ENCODE results near the gene ASCC3.
"Not testable (repeated sequence)": the region's sequence is repeated elsewhere in the genome, so short reads cannot be mapped to it uniquely, and the experiment has no call there.

The ASCC3 gene

DNA sequence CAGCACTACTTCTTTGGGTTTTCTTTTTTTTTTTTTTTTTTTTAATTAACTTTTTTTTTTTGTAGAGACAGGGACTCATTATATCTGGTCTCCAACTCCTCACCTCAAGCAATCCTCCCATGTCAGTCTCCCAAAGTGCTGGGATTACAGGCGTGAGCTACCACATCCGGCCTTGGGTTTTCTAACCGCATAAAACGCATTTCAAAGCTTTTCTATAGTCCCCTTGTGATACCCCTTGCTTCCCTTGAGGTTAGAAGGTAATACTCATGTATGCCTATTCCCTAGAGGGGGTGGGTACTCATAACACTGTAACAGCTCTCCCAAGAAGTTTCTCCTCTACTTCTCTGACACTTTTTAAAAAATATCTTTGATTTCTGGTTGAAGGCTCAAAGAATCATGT is 23.9 kb upstream of the ASCC3 start:
- 68 to 75% methylated on average over 4 of the region's 4 CpGs for WGBS, 2 experiments
- Histone ChIP-seq H3K4me1 (ENCODE audit: control insufficient read depth, insufficient read depth, low read length) (no peaks in the 10 kb centered on the region), H3K4me3 (ENCODE audit: insufficient read depth, low read depth, low read length) (no peak overlapping the region), H3K27me3 (ENCODE audit: control insufficient read depth, insufficient read depth, low read length, poor library complexity, severe bottlenecking) (no peaks in the 10 kb centered on the region), H3K36me3 (ENCODE audit: control insufficient read depth, insufficient read depth, low read length) (no peaks in the 10 kb centered on the region), H3K27ac (ENCODE audit: insufficient read depth, low read depth, low read length, poor library complexity, severe bottlenecking) (no peak overlapping the region), H3K9me3 (ENCODE audit: control insufficient read depth, low read length) (no peaks in the 10 kb centered on the region)

DNA sequence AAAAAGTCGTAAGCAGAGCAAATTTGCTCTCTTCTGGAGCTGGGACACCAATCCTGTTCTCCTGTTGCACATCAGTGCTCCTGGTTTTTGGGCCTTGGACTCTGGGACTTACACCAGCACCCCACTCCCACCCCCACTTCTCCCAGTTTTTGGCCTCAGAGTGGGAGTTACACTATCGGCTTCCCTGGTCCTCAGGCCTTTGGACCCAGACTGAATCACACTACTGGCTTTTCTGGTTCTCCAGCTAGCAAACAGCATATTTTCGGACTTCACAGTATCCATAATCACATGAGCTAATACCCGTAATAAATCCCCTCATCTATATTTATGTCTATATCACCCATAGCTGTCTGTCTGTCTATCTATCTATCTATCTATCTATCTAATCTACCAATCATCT is 23.2 kb upstream of the ASCC3 start:
- no peaks in the 10 kb centered on the region for H3K27me3 ChIP-seq (ENCODE audit: control insufficient read depth, insufficient read depth, low read length, poor library complexity, severe bottlenecking)
- no peak overlapping the region for H3K4me3 ChIP-seq (ENCODE audit: insufficient read depth, low read depth, low read length)
- H3K9me3 ChIP-seq (ENCODE audit: control insufficient read depth, low read length): no peaks in the 10 kb centered on the region
- no peak overlapping the region for H3K27ac ChIP-seq (ENCODE audit: insufficient read depth, low read depth, low read length, poor library complexity, severe bottlenecking)
- no peaks in the 10 kb centered on the region for H3K4me1 ChIP-seq (ENCODE audit: control insufficient read depth, insufficient read depth, low read length)
- no peaks in the 10 kb centered on the region for H3K36me3 ChIP-seq (ENCODE audit: control insufficient read depth, insufficient read depth, low read length)
- WGBS, 2 experiments: 91 to 92% methylated on average over 4 of the region's 4 CpGs

DNA sequence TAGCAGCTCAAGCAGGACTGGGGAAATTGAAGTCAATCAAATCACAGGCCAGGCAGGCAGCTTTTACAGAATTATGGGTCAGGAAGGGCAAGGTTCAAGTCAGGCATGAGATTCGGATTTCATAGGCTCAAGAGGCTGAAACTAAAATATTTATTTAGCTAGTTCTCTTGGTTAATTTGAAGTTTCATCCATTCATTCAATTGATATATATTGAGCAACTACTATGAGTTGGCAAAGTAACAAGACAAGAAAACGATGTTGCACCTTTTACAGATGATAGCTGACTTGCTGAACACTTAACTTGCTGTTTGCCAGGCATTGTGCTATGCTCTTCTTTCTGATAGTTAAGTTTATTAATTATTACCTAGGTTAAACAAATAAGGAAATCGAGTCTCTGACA is 20.5 kb upstream of the ASCC3 start:
- H3K4me3 ChIP-seq (ENCODE audit: insufficient read depth, low read depth, low read length): no peak overlapping the region
- H3K27ac ChIP-seq (ENCODE audit: insufficient read depth, low read depth, low read length, poor library complexity, severe bottlenecking): no peak overlapping the region
- H3K4me1 ChIP-seq (ENCODE audit: control insufficient read depth, insufficient read depth, low read length): no peaks in the 10 kb centered on the region
- no peaks in the 10 kb centered on the region for H3K27me3 ChIP-seq (ENCODE audit: control insufficient read depth, insufficient read depth, low read length, poor library complexity, severe bottlenecking)
- no peaks in the 10 kb centered on the region for H3K36me3 ChIP-seq (ENCODE audit: control insufficient read depth, insufficient read depth, low read length)
- 92 to 96% methylated on average over 2 to 3 of the region's 3 CpGs for WGBS, 2 experiments
- H3K9me3 ChIP-seq (ENCODE audit: control insufficient read depth, low read length): no peaks in the 10 kb centered on the region

DNA sequence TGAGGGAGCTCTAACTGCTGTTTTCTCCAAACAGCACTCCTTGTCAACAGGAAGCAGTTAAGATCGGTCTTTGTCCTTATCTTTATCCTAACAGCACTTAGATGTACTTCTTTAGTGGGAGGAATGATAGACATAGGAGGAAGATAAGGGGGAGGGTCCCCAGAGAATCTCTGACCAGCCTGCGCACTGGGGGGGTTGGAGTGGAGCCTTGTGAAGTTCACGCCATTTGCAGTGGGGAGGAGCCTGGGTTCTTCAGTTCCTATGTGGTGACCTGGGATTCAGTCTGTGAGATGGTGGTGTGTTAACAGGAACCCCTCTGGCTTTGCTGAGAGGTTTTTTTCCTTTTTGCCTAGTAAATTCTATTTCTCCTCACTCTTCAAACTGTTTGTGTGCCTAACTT is 18.1 kb upstream of the ASCC3 start:
- no peak overlapping the region for H3K27ac ChIP-seq (ENCODE audit: insufficient read depth, low read depth, low read length, poor library complexity, severe bottlenecking)
- WGBS, 2 experiments: 96 to 98% methylated on average over 2 to 3 of the region's 3 CpGs
- no peaks in the 10 kb centered on the region for H3K36me3 ChIP-seq (ENCODE audit: control insufficient read depth, insufficient read depth, low read length)
- no peaks in the 10 kb centered on the region for H3K9me3 ChIP-seq (ENCODE audit: control insufficient read depth, low read length)
- no peaks in the 10 kb centered on the region for H3K27me3 ChIP-seq (ENCODE audit: control insufficient read depth, insufficient read depth, low read length, poor library complexity, severe bottlenecking)
- H3K4me3 ChIP-seq (ENCODE audit: insufficient read depth, low read depth, low read length): no peak overlapping the region
- H3K4me1 ChIP-seq (ENCODE audit: control insufficient read depth, insufficient read depth, low read length): no peaks in the 10 kb centered on the region

DNA sequence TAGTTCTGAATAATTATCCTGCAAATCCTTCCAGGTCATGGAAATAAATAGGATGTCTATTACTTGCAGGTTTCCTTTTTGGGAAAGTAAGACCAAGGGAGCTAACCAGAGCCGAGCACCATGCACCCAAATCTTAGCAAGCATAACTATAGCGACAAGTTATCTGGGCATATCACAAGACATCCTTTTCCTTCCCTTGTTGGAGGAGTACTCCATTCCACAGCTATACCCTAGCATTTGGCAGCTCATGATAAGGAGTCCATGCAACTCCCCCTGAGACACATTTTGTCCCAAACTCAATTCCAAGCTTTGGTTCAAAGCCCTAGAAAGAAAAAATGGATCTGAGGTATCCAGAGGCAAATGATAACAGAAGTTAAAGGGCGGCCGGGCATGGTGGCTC is 16.5 kb upstream of the ASCC3 start:
- WGBS, 2 experiments: 95% methylated on average over 4 of the region's 4 CpGs
- Histone ChIP-seq H3K9me3 (ENCODE audit: control insufficient read depth, low read length) (no peaks in the 10 kb centered on the region), H3K4me3 (ENCODE audit: insufficient read depth, low read depth, low read length) (no peak overlapping the region), H3K4me1 (ENCODE audit: control insufficient read depth, insufficient read depth, low read length) (no peaks in the 10 kb centered on the region), H3K36me3 (ENCODE audit: control insufficient read depth, insufficient read depth, low read length) (no peaks in the 10 kb centered on the region), H3K27me3 (ENCODE audit: control insufficient read depth, insufficient read depth, low read length, poor library complexity, severe bottlenecking) (no peaks in the 10 kb centered on the region), H3K27ac (ENCODE audit: insufficient read depth, low read depth, low read length, poor library complexity, severe bottlenecking) (no peak overlapping the region)

DNA sequence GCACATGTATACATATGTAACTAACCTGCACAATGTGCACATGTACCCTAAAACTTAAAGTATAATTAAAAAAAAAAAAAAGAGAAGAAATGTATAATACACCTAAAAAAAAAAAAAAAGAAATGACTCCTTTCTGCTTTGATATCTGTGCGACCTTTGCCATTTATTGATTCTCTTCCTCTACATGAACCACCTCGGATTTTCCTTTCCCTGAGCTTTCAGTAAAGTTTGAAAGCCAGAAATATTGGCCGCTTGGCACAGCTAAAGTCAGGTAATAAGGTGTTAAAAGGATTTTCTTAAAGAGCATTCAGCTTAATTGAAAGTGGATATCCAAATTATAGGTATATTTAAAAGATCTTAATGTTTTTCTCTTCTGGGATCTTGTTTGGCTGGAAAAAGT is 12.6 kb upstream of the ASCC3 start:
- Histone ChIP-seq H3K4me3 (ENCODE audit: insufficient read depth, low read depth, low read length) (no peak overlapping the region), H3K27ac (ENCODE audit: insufficient read depth, low read depth, low read length, poor library complexity, severe bottlenecking) (no peak overlapping the region), H3K9me3 (ENCODE audit: control insufficient read depth, low read length) (no peaks in the 10 kb centered on the region), H3K4me1 (ENCODE audit: control insufficient read depth, insufficient read depth, low read length) (no peaks in the 10 kb centered on the region), H3K36me3 (ENCODE audit: control insufficient read depth, insufficient read depth, low read length) (no peaks in the 10 kb centered on the region), H3K27me3 (ENCODE audit: control insufficient read depth, insufficient read depth, low read length, poor library complexity, severe bottlenecking) (no peaks in the 10 kb centered on the region)
- WGBS, 2 experiments: 100% methylated on average over 2 to 3 of the region's 3 CpGs

DNA sequence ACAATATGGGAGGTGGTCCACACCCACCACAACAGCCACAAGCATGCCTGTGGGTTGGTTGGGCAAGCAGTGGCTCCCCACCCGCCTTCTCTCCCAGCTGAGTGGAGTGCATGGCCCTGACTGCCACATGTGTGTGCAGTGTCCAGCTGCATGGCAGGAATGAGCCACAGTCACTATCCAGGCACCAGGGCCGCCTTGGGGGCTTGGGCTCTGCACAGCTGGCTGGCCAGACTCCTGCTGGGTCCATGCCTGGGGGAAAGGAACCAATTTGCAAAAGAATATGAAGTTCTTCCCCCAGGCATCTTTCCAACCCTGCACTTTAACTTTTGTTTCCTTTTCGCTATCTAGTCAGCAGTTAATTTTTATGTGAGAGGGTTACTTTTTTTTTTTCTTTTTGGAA is 11.6 kb upstream of the ASCC3 start:
- Histone ChIP-seq H3K36me3 (ENCODE audit: control insufficient read depth, insufficient read depth, low read length) (no peaks in the 10 kb centered on the region), H3K27me3 (ENCODE audit: control insufficient read depth, insufficient read depth, low read length, poor library complexity, severe bottlenecking) (no peaks in the 10 kb centered on the region), H3K4me1 (ENCODE audit: control insufficient read depth, insufficient read depth, low read length) (no peaks in the 10 kb centered on the region), H3K27ac (ENCODE audit: insufficient read depth, low read depth, low read length, poor library complexity, severe bottlenecking) (no peak overlapping the region), H3K4me3 (ENCODE audit: insufficient read depth, low read depth, low read length) (no peak overlapping the region), H3K9me3 (ENCODE audit: control insufficient read depth, low read length) (no peaks in the 10 kb centered on the region)
- 29 to 46% methylated on average over 3 of the region's 3 CpGs for WGBS, 2 experiments

DNA sequence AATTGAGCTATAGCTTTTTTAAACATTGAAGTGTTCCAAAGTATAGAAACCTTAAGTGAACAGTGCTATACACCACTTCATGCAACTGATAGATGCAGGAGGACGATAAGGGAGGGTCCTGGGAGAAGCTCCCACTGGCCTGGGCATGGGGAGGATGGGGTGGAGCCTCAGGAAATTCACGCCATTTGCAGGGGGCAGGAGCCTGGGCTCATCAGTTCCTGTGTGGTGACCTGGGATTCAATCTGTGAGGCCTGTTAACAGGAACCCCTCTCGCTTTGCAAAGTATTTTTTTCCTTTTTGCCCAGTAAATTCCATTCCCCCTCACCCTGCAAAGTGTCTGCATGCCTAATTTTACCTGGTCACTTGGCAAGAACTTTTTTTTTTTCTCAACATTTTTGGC is 11.0 kb upstream of the ASCC3 start:
- no peaks in the 10 kb centered on the region for H3K4me1 ChIP-seq (ENCODE audit: control insufficient read depth, insufficient read depth, low read length)
- H3K4me3 ChIP-seq (ENCODE audit: insufficient read depth, low read depth, low read length): no peak overlapping the region
- no peaks in the 10 kb centered on the region for H3K27me3 ChIP-seq (ENCODE audit: control insufficient read depth, insufficient read depth, low read length, poor library complexity, severe bottlenecking)
- no peak overlapping the region for H3K27ac ChIP-seq (ENCODE audit: insufficient read depth, low read depth, low read length, poor library complexity, severe bottlenecking)
- WGBS, 2 experiments: 20 to 42% methylated on average over 3 of the region's 3 CpGs
- H3K36me3 ChIP-seq (ENCODE audit: control insufficient read depth, insufficient read depth, low read length): no peaks in the 10 kb centered on the region
- no peaks in the 10 kb centered on the region for H3K9me3 ChIP-seq (ENCODE audit: control insufficient read depth, low read length)

DNA sequence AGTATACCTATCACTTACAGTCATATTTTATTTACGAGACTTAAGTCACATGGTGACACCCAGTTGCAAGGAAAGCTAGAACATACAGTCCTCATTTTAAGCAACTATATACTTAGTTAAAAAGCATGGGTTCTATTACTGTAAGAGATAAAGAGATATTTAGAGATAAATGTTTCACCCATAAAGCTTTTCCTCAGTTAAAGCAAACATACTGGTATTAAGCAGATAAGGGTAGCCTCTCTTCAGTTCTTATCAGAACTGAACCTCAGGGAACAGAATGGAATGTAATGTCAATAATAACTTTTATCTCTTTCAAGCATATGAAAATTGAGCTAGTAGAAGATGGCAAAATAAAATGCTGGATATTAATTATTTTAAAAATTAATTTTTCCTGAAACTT is 9.9 kb upstream of the ASCC3 start:
- no peaks in the 10 kb centered on the region for H3K27me3 ChIP-seq (ENCODE audit: control insufficient read depth, insufficient read depth, low read length, poor library complexity, severe bottlenecking)

DNA sequence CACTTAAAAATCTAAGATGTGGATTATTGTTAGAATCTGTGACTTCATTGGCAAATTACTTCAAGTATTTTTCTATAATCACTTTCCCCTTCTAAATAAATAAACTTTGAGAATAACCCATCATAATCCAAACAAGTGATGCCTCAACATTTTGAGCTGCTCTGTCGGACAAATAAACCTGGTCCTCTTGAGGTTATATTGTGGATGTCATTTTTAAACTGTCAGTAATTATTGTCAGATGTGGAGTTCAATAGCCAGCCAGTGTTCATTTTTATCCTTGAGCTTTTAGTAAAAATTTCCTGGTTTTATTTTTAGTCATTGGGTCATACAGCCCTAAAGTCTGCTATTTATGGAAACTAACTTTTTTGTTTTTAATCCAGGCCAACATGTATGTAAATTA is 9.5 kb upstream of the ASCC3 start:
- H3K9me3 ChIP-seq (ENCODE audit: control insufficient read depth, low read length); H3K4me3 ChIP-seq (ENCODE audit: insufficient read depth, low read depth, low read length); H3K27ac ChIP-seq (ENCODE audit: insufficient read depth, low read depth, low read length, poor library complexity, severe bottlenecking); H3K36me3 ChIP-seq (ENCODE audit: control insufficient read depth, insufficient read depth, low read length); H3K27me3 ChIP-seq (ENCODE audit: control insufficient read depth, insufficient read depth, low read length, poor library complexity, severe bottlenecking); H3K4me1 ChIP-seq (ENCODE audit: control insufficient read depth, insufficient read depth, low read length): not testable (repeated sequence)
- 88 to 92% methylated on average over 1 of the region's 1 CpG for WGBS, 2 experiments

More for the DNA sequence above, 9.9 kb upstream of the ASCC3 start:
- Histone ChIP-seq H3K4me3 (ENCODE audit: insufficient read depth, low read depth, low read length) (no peak overlapping the region), H3K4me1 (ENCODE audit: control insufficient read depth, insufficient read depth, low read length) (no peaks in the 10 kb centered on the region), H3K9me3 (ENCODE audit: control insufficient read depth, low read length) (no peaks in the 10 kb centered on the region), H3K27ac (ENCODE audit: insufficient read depth, low read depth, low read length, poor library complexity, severe bottlenecking) (no peak overlapping the region), H3K36me3 (ENCODE audit: control insufficient read depth, insufficient read depth, low read length) (no peaks in the 10 kb centered on the region)
- WGBS, 2 experiments: no CpG with 5 or more reads among the region's 1 CpG

DNA sequence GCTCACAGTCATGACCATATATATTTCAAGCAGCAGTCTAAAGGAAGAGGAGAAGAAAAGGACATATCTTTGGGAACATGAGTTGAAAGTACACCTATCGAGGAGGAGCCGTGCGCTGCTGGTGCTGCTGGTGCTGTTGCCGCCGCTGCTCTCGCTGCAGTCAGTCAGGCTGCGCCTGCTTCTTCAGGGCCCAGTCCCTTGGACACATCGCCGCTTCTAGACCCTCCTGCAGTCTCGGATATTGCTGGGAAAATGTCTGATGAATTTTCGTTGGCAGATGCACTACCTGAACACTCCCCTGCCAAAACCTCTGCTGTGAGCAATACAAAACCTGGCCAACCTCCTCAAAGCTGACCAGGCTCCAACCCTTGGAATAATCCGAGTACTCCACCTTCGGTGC is 8.2 kb upstream of the ASCC3 start:
- Histone ChIP-seq H3K27me3 (ENCODE audit: control insufficient read depth, insufficient read depth, low read length, poor library complexity, severe bottlenecking) (no peaks in the 10 kb centered on the region), H3K4me1 (ENCODE audit: control insufficient read depth, insufficient read depth, low read length) (no peaks in the 10 kb centered on the region), H3K9me3 (ENCODE audit: control insufficient read depth, low read length) (no peaks in the 10 kb centered on the region), H3K4me3 (ENCODE audit: insufficient read depth, low read depth, low read length) (no peak overlapping the region), H3K36me3 (ENCODE audit: control insufficient read depth, insufficient read depth, low read length) (no peaks in the 10 kb centered on the region), H3K27ac (ENCODE audit: insufficient read depth, low read depth, low read length, poor library complexity, severe bottlenecking) (no peak overlapping the region)
- WGBS, 2 experiments: 94 to 95% methylated on average over 13 of the region's 13 CpGs

All from ectodermal cell (in vitro differentiated cells).